Measurements from ENCODE around the gene FILIP1L.

FILIP1L gene

DNA sequence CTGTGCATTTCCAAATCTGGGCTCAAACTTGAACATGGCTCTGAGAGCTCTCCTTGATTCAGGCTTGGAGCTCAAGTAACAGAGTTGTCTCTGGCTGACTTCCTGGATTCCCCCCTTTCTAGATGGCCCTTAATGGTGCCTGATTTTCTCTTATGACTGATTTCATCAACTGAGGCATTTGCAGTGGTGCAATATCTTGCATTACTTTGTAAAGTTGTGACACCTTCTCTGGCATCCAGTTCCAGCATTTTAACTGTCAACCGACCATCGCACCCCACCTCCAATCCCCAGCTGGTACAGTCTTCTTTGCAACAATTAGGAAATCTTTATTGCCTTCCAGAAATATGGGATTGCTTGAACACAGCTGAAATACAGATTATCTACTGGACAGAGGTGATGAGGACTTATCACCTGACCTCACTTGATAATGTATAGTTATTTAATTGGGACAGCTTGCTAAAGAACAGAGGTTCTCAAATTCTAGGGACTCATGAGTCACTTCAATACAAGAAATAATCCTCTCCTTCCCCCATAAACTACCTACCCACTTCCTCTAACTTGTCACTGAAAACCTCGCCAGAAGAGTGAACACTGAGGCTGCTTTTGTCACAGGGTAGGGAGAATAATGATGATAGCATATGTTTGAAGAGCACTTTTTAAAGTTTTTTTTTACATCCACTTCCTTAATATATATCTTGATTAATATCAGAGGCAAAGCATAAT lies 41.8 kb downstream of the FILIP1L start:
- H3K36me3 ChIP-seq (ENCODE audit: insufficient read depth, low read length) = no peaks in the 10 kb centered on the region
- TF ChIP-seq CTCF (conservative IDR thresholded peaks at IDR 0.05; ENCODE audit: low read length) (no peak), EZH2phosphoT487 (IDR thresholded peaks at IDR 0.05; ENCODE audit: borderline replicate concordance) (no peak)
- H3K4me2 ChIP-seq (ENCODE audit: low read depth, low read length, poor library complexity, severe bottlenecking) = peak overlapping the region; percentile 83
- H4K20me1 ChIP-seq (ENCODE audit: insufficient read depth, low read length, poor library complexity, severe bottlenecking) = no peaks in the 10 kb centered on the region
- H3K9ac ChIP-seq (ENCODE audit: low read depth, low read length, poor library complexity, severe bottlenecking) = no peak overlapping the region
- H3K9me3 ChIP-seq (ENCODE audit: insufficient read depth, low read depth, low read length) = no peaks in the 10 kb centered on the region
- peaks cover 74% of the 10 kb centered on the region for H3K4me1 ChIP-seq (ENCODE audit: insufficient read depth, low read length, poor library complexity, severe bottlenecking)
- H3F3A ChIP-seq (ENCODE audit: low read depth) = peaks cover 7% of the 10 kb centered on the region; the same call in 1 of the 2 replicates
- no peaks in the 10 kb centered on the region for H3K27me3 ChIP-seq (ENCODE audit: insufficient read depth, low read length, poor library complexity, severe bottlenecking)
- H3K9me2 ChIP-seq (replicated peaks; ENCODE audit: low read depth, low read length) = no peaks in the 10 kb centered on the region
- H3K4me3 ChIP-seq (ENCODE audit: low read length, poor library complexity, severe bottlenecking) = peak overlapping the region; percentile 61
- no peaks in the 10 kb centered on the region for H3K79me2 ChIP-seq (ENCODE audit: insufficient read depth, low read length)
- H2AFZ ChIP-seq (ENCODE audit: low read length) = no peak overlapping the region

DNA sequence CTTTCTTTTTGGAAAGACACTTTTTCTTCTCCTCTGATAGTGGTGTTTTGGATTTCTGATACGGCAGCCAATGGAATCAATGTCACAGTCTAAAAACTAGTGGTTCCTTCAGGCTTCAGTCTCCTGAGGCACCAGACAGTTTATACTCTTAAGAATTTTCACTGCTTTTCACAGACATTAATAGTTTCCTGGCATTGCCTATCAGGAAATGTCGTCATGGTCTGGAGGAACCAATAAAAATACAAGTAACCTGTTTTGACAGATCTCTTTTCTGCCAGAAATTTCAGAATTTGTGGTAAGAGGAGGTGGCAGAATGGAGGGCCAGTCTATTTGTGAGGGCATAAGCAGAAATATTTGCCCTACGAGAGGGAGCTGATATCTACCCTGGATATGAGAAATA lies 44.8 kb downstream of the FILIP1L start:
- H3K9me2 ChIP-seq (replicated peaks; ENCODE audit: low read depth, low read length) = no peaks in the 10 kb centered on the region
- peak overlapping the region; percentile 52 for H3K9ac ChIP-seq (ENCODE audit: low read depth, low read length, poor library complexity, severe bottlenecking)
- TF ChIP-seq EZH2phosphoT487 (IDR thresholded peaks at IDR 0.05; ENCODE audit: borderline replicate concordance) (no peak), CTCF (conservative IDR thresholded peaks at IDR 0.05; ENCODE audit: low read length) (no peak)
- no peak overlapping the region; the same call in 1 of the 2 replicates for H2AFZ ChIP-seq (ENCODE audit: low read length)
- no peaks in the 10 kb centered on the region for H4K20me1 ChIP-seq (ENCODE audit: insufficient read depth, low read length, poor library complexity, severe bottlenecking)
- H3K4me3 ChIP-seq (ENCODE audit: low read length, poor library complexity, severe bottlenecking) = peak overlapping the region; percentile 65
- no peaks in the 10 kb centered on the region for H3K9me3 ChIP-seq (ENCODE audit: insufficient read depth, low read depth, low read length)
- H3K4me2 ChIP-seq (ENCODE audit: low read depth, low read length, poor library complexity, severe bottlenecking) = peak overlapping the region; percentile 84
- no peaks in the 10 kb centered on the region for H3K27me3 ChIP-seq (ENCODE audit: insufficient read depth, low read length, poor library complexity, severe bottlenecking)
- peaks cover 7% of the 10 kb centered on the region; the same call in 1 of the 2 replicates for H3F3A ChIP-seq (ENCODE audit: low read depth)
- H3K79me2 ChIP-seq (ENCODE audit: insufficient read depth, low read length) = no peaks in the 10 kb centered on the region
- no peaks in the 10 kb centered on the region for H3K36me3 ChIP-seq (ENCODE audit: insufficient read depth, low read length)
- peaks cover 54% of the 10 kb centered on the region for H3K4me1 ChIP-seq (ENCODE audit: insufficient read depth, low read length, poor library complexity, severe bottlenecking)

DNA sequence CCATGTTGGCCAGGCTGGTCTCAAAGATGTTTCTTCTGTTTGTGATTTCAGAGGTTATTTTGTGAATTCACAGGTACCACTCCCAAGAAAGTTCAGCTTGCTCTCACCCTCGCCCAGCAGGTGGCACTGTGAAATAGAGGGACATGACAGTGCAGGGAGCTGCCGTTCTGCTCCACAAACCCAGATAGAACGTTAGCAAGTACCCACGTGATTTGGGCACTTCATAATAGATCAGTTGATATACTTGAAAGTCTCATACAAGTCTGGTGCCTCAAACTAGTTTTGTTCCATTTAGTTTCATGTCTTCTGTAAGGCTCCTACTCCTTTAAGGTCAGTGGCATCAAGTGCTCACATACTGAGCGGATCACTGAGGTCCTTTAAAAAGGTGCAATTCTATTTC lies 45.5 kb downstream of the FILIP1L start:
- H4K20me1 ChIP-seq (ENCODE audit: insufficient read depth, low read length, poor library complexity, severe bottlenecking) = no peaks in the 10 kb centered on the region
- H3K4me2 ChIP-seq (ENCODE audit: low read depth, low read length, poor library complexity, severe bottlenecking) = peak overlapping the region; percentile 84
- no peaks in the 10 kb centered on the region for H3K36me3 ChIP-seq (ENCODE audit: insufficient read depth, low read length)
- peak; percentile 87 for TF ChIP-seq CTCF (conservative IDR thresholded peaks at IDR 0.05; ENCODE audit: low read length)
- TF ChIP-seq EZH2phosphoT487 (IDR thresholded peaks at IDR 0.05; ENCODE audit: borderline replicate concordance) = no peak
- peaks cover 7% of the 10 kb centered on the region; the same call in 1 of the 2 replicates for H3F3A ChIP-seq (ENCODE audit: low read depth)
- H3K79me2 ChIP-seq (ENCODE audit: insufficient read depth, low read length) = no peaks in the 10 kb centered on the region
- no peaks in the 10 kb centered on the region for H3K9me2 ChIP-seq (replicated peaks; ENCODE audit: low read depth, low read length)
- H3K27me3 ChIP-seq (ENCODE audit: insufficient read depth, low read length, poor library complexity, severe bottlenecking) = no peaks in the 10 kb centered on the region
- H3K9ac ChIP-seq (ENCODE audit: low read depth, low read length, poor library complexity, severe bottlenecking) = peak overlapping the region; percentile 52
- H3K4me3 ChIP-seq (ENCODE audit: low read length, poor library complexity, severe bottlenecking) = peak overlapping the region; percentile 65
- peak overlapping the region; percentile 31; the same call in 1 of the 2 replicates for H2AFZ ChIP-seq (ENCODE audit: low read length)
- H3K4me1 ChIP-seq (ENCODE audit: insufficient read depth, low read length, poor library complexity, severe bottlenecking) = peaks cover 48% of the 10 kb centered on the region
- H3K9me3 ChIP-seq (ENCODE audit: insufficient read depth, low read depth, low read length) = no peaks in the 10 kb centered on the region

Measured in Loucy (cell line).